Neural progenitor cell (in vitro differentiated cells): ENCODE measurements around the gene PRELP.

Experiments
- CTCF ChIP-seq: fragments of 200-600 bp; sonication (generic); IDR thresholded peaks from 2 replicates; pipeline ENCODE4 v1.5.1; 2017; ENCODE audit warnings: antibody characterized with exemption, mild to moderate bottlenecking
- EZH2 ChIP-seq: fragments of 200-600 bp; sonication (generic); IDR thresholded peaks from 2 replicates; pipeline ENCODE4 v1.6.1; 2017; ENCODE audit warnings: antibody characterized with exemption, mild to moderate bottlenecking, moderate library complexity

DNA sequence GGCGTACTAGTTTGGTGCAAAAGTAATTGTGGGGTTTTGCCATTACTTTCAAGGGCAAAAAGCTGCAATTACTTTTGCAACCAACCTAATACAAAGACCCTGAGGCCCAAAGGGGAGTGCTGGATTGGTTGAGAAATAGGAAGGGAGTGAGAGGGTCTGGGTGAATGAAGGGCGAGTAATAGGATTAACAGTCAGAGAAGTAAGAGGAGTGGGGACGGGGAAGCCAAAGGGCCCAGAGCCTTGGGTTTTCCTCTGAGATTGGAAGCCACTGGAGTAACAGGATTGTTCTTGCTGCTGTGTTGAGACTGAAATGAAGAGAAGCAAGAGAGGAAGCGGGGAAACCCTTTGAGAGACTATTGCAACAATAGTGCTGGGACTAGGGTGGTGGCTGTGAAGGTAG lies 19.0 kb upstream of the PRELP start:
- TF ChIP-seq CTCF, result no peak
- no peak for TF ChIP-seq EZH2
